Loucy (cell line): ENCODE measurements around the gene TBX1.

Experiments used
- H2AFZ ChIP-seq: fragments of 200-600 bp; sonication (generic); 2 replicates; pipeline ENCODE4 v1.6.0; 2016; ENCODE audit warnings: antibody characterized with exemption, mild to moderate bottlenecking, low read length, moderate library complexity
- H3F3A ChIP-seq: fragments of 200-600 bp; 2 replicates; pipeline ENCODE4 v1.6.0; 2016; ENCODE audit warnings: antibody characterized with exemption, low read depth, mild to moderate bottlenecking
- H3K27me3 ChIP-seq: fragments of 200-600 bp; sonication (generic); 2 replicates; pipeline ENCODE4 v1.6.1; 2014; ENCODE audit warnings: low read length, mild to moderate bottlenecking; ENCODE audit not compliant: insufficient read depth, poor library complexity, severe bottlenecking
- H3K36me3 ChIP-seq: fragments of 200-600 bp; sonication (generic); 2 replicates; pipeline ENCODE4 v1.6.1; 2016; ENCODE audit warnings: low read length; ENCODE audit not compliant: insufficient read depth
- H3K4me1 ChIP-seq: fragments of 200-600 bp; sonication (generic); 2 replicates; pipeline ENCODE4 v1.5.1; 2014; ENCODE audit warnings: low read length, mild to moderate bottlenecking; ENCODE audit not compliant: insufficient read depth, poor library complexity, severe bottlenecking
- H3K4me2 ChIP-seq: fragments of 200-600 bp; sonication (generic); 2 replicates; pipeline ENCODE4 v1.6.0; 2014; ENCODE audit warnings: antibody characterized with exemption, low read length, low read depth, mild to moderate bottlenecking; ENCODE audit not compliant: poor library complexity, severe bottlenecking
- H3K4me3 ChIP-seq: fragments of 200-600 bp; sonication (generic); 2 replicates; pipeline ENCODE4 v1.5.1; 2014; ENCODE audit warnings: low read length, mild to moderate bottlenecking, mixed read lengths; ENCODE audit not compliant: poor library complexity, severe bottlenecking
- H3K79me2 ChIP-seq: fragments of 200-600 bp; sonication (generic); 2 replicates; pipeline ENCODE4 v1.6.1; 2014; ENCODE audit warnings: low read length; ENCODE audit not compliant: insufficient read depth
- H3K9ac ChIP-seq: fragments of 200-600 bp; sonication (generic); 2 replicates; pipeline ENCODE4 v1.6.0; 2014; ENCODE audit warnings: mild to moderate bottlenecking, low read depth, low read length, moderate library complexity; ENCODE audit not compliant: poor library complexity, severe bottlenecking
- H3K9me2 ChIP-seq: fragments of 200-600 bp; sonication (generic); replicated peaks from 2 replicates; pipeline ENCODE4 v1.6.1; 2016; ENCODE audit warnings: low read depth, low read length, mixed read lengths
- H3K9me3 ChIP-seq: fragments of 200-600 bp; sonication (generic); 2 replicates; pipeline ENCODE4 v1.6.1; 2014; ENCODE audit warnings: mild to moderate bottlenecking, antibody characterized with exemption, low read length, low read depth; ENCODE audit not compliant: insufficient read depth
- H4K20me1 ChIP-seq: fragments of 200-600 bp; sonication (generic); 2 replicates; pipeline ENCODE4 v1.6.0; 2014; ENCODE audit warnings: antibody characterized with exemption, low read length, mild to moderate bottlenecking; ENCODE audit not compliant: insufficient read depth, poor library complexity, severe bottlenecking
- CTCF ChIP-seq: fragments of 200-600 bp; sonication (generic); conservative IDR thresholded peaks from 2 replicates; pipeline ENCODE4 v1.5.1; 2014; ENCODE audit warnings: mild to moderate bottlenecking, antibody characterized with exemption, low read length
- EZH2phosphoT487 ChIP-seq: fragments of 200-600 bp; IDR thresholded peaks from 2 replicates; pipeline ENCODE4 v1.6.1; 2018; ENCODE audit warnings: antibody characterized with exemption, mild to moderate bottlenecking, moderate library complexity, borderline replicate concordance

TBX1 gene

GRCh38 chr22:19801340-19802000, 40.9 kb downstream of the TBX1 start:
- TF ChIP-seq CTCF (no peak), EZH2phosphoT487 (no peak)
- no peaks in the 10 kb centered on the region for H3K9me2 ChIP-seq
- no peaks in the 10 kb centered on the region for H3K9me3 ChIP-seq
- no peak overlapping the region for H3K9ac ChIP-seq
- no peak overlapping the region for H2AFZ ChIP-seq
- H3K79me2 ChIP-seq: no peaks in the 10 kb centered on the region
- H3K36me3 ChIP-seq: no peaks in the 10 kb centered on the region
- H3F3A ChIP-seq: no peaks in the 10 kb centered on the region
- H3K4me2 ChIP-seq: no peak overlapping the region
- no peak overlapping the region for H3K4me3 ChIP-seq
- H4K20me1 ChIP-seq: no peaks in the 10 kb centered on the region
- no peaks in the 10 kb centered on the region for H3K27me3 ChIP-seq
- H3K4me1 ChIP-seq: no peaks in the 10 kb centered on the region

- no peaks in the 10 kb centered on the region for H3K4me1 ChIP-seq
- no peaks in the 10 kb centered on the region for H3K79me2 ChIP-seq
- H2AFZ ChIP-seq: no peak overlapping the region
- H4K20me1 ChIP-seq: no peaks in the 10 kb centered on the region
- no peaks in the 10 kb centered on the region for H3K9me3 ChIP-seq
- no peaks in the 10 kb centered on the region for H3K9me2 ChIP-seq
- no peaks in the 10 kb centered on the region for H3K27me3 ChIP-seq
- H3F3A ChIP-seq: no peaks in the 10 kb centered on the region
- no peaks in the 10 kb centered on the region for H3K36me3 ChIP-seq
- no peak overlapping the region for H3K9ac ChIP-seq
- TF ChIP-seq CTCF (no peak), EZH2phosphoT487 (no peak)
- no peak overlapping the region for H3K4me2 ChIP-seq
- no peak overlapping the region for H3K4me3 ChIP-seq
These were observed 41.7 kb downstream of the TBX1 start for GRCh38 chr22:19802001-19802893.

GRCh38 chr22:19802894-19803735, 42.5 kb downstream of the TBX1 start:
- Histone ChIP-seq H3K36me3 (no peaks in the 10 kb centered on the region), H2AFZ (no peak overlapping the region), H3K9ac (no peak overlapping the region), H3K4me3 (no peak overlapping the region), H3K4me1 (no peaks in the 10 kb centered on the region), H3K9me2 (no peaks in the 10 kb centered on the region), H3F3A (no peaks in the 10 kb centered on the region), H3K27me3 (no peaks in the 10 kb centered on the region), H3K79me2 (no peaks in the 10 kb centered on the region), H4K20me1 (no peaks in the 10 kb centered on the region), H3K9me3 (no peaks in the 10 kb centered on the region), H3K4me2 (no peak overlapping the region)
- TF ChIP-seq EZH2phosphoT487 (no peak), CTCF (no peak)
